GM19238 (cell line): Measurements from ENCODE around the gene GPN1.
A peak's percentile ranks its signal among the peaks of the same experiment; 100 is the strongest.
"Not testable (repeated sequence)": the region's sequence is repeated elsewhere in the genome, so short reads cannot be mapped to it uniquely, and the experiment has no call there.

Experiments used
- DNase-seq: peaks from one replicate; pipeline ENCODE4 v3.0.0; 2011; ENCODE audit warnings: low spot score; ENCODE audit not compliant: insufficient read length

GPN1 gene

GRCh38 chr2:27667446-27667845 is 38.6 kb downstream of the GPN1 start:
- DNase-seq: no peak

- DNase-seq: no peak
Measured at GRCh38 chr2:27671235-27671634, 42.4 kb downstream of the GPN1 start.

- no peak for DNase-seq
Measured at GRCh38 chr2:27672723-27673486, 44.1 kb downstream of the GPN1 start.

- DNase-seq: no peak
Measured at GRCh38 chr2:27680571-27680970, 51.7 kb downstream of the GPN1 start.

- no peak for DNase-seq
Measured at GRCh38 chr2:27681841-27682240, 53.0 kb downstream of the GPN1 start.

- not testable (repeated sequence) for DNase-seq
Measured at GRCh38 chr2:27682334-27682771, 53.5 kb downstream of the GPN1 start.

- peak; percentile 39 for DNase-seq
Measured at GRCh38 chr2:27683390-27684071, 54.7 kb downstream of the GPN1 start.

GRCh38 chr2:27685006-27685405 is 56.2 kb downstream of the GPN1 start:
- not testable (repeated sequence) for DNase-seq

- DNase-seq: no peak
Measured at GRCh38 chr2:27685577-27685976, 56.7 kb downstream of the GPN1 start.

- DNase-seq: no peak
Measured at GRCh38 chr2:27687232-27687631, 58.4 kb downstream of the GPN1 start.

GRCh38 chr2:27689424-27689823 is 60.6 kb downstream of the GPN1 start:
- no peak for DNase-seq

GRCh38 chr2:27690052-27690451 is 61.2 kb downstream of the GPN1 start:
- DNase-seq: no peak

- DNase-seq: no peak
Measured at GRCh38 chr2:27697660-27698059, 68.8 kb downstream of the GPN1 start.
